GM12801 (cell line): ENCODE data around the gene RASGRF2.

Experiments
- TF ChIP-seq, protein P1 (sequence below): IDR thresholded peaks from one replicate; pipeline ENCODE4 v1.5.1; 2011; ENCODE audit warnings: control low read depth; ENCODE audit not compliant: insufficient read length; ENCODE audit errors: extremely low read depth

Gene RASGRF2

GRCh38 chr5:80955082-80955590 lies 5.0 kb upstream of the RASGRF2 start:
- TF ChIP-seq, protein P1, sequence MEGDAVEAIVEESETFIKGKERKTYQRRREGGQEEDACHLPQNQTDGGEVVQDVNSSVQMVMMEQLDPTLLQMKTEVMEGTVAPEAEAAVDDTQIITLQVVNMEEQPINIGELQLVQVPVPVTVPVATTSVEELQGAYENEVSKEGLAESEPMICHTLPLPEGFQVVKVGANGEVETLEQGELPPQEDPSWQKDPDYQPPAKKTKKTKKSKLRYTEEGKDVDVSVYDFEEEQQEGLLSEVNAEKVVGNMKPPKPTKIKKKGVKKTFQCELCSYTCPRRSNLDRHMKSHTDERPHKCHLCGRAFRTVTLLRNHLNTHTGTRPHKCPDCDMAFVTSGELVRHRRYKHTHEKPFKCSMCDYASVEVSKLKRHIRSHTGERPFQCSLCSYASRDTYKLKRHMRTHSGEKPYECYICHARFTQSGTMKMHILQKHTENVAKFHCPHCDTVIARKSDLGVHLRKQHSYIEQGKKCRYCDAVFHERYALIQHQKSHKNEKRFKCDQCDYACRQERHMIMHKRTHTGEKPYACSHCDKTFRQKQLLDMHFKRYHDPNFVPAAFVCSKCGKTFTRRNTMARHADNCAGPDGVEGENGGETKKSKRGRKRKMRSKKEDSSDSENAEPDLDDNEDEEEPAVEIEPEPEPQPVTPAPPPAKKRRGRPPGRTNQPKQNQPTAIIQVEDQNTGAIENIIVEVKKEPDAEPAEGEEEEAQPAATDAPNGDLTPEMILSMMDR = no peak

GRCh38 chr5:80956272-80956671 lies 3.9 kb upstream of the RASGRF2 start:
- TF ChIP-seq, protein P1 = no peak

DNA sequence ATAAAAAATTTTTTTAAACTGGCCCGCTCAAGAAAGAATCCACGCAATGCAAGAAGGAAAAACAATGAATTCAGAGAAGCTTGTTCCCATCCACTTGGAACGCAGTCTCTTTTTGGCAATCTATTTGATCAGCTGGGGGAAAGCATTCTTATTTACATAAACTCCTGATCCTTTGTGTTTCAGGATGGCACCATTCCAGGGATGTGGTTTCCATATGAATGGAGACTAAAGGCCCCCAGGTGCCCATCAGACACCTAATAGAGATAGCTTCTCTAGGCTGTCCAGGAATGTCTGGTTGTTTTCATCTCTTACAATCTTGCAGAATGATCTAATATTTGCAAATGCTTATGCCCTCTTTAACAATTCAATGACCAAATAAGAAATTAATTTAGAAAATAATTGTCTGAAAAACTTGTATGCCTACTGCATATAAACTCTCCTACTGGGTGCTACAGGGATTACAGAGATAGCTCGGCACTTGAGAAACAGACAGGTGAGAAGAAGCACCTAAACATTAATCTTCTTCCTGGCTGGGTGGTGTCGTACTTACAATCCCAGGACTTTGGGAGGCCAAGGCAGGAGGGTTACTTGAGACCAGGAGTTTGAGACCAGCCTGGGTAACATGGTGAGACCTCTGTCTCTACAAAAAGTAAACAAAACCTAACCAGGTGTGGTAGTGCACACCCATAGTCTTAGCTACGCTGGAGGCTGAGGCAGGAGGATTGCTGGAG lies 3.0 kb upstream of the RASGRF2 start:
- TF ChIP-seq, protein P1 = no peak

GRCh38 chr5:80958616-80959015 lies 1.5 kb upstream of the RASGRF2 start:
- TF ChIP-seq, protein P1 = no peak

- TF ChIP-seq, protein P1 = no peak
These were observed 1.0 kb upstream of the RASGRF2 start for GRCh38 chr5:80959138-80959537.

DNA sequence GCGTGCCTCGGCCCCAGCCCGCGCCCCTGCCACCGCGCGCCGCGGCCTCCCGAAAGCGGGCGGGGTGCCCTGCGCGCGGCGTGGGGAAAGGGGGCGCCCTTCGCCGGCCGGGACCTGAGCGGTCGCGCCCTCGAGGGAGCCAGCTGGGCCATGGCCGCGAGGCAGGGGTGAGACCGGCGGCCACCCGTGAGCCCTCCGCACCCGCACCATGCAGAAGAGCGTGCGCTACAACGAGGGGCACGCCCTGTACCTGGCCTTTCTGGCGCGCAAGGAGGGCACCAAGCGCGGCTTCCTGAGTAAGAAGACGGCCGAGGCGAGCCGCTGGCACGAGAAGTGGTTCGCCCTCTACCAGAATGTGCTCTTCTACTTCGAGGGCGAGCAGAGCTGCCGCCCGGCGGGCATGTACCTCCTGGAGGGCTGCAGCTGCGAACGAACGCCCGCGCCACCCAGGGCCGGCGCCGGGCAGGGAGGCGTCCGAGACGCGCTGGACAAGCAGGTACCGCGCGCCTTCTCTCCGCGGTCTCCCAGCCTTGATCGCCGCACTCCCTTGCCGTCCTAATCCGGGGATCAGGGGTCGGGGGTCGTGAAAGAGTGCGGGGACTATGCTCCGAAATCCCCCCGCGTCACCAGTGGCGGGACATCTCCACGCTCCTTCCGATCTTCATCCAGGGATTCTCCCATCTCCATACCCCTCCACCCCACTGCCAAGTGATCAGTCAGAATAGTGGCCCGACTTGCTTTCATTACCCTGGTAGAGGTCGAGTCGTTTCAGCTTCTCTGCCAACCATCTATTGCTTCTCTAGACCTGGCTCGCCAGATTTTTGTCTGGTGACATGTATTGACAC lies 590 bp downstream of the RASGRF2 start:
- TF ChIP-seq, protein P1 = no peak
